Keratinocyte (primary cell): ENCODE results near the gene ATP8A1. TPM values are rescaled to one million over a fixed set of nuclear protein-coding genes. Genes with fewer than 3 reads are reported as not detected.

Experiments used
- DNase-seq: peaks from one replicate; pipeline ENCODE4 v3.0.0-alpha.2; 2011; ENCODE audit warnings: low read depth, missing footprints, low spot score
- FAIRE-seq: peaks from 2 replicates; lab custom pipeline; 2011; peaks lifted over from hg19 to GRCh38; lab: Jason Lieb, UNC
- H2AFZ ChIP-seq: 2 replicates; pipeline ENCODE4 v1.6.0; 2012; ENCODE audit warnings: low read length, control low read depth, inconsistent platforms; ENCODE audit not compliant: control insufficient read depth
- H3K27ac ChIP-seq: 2 replicates; pipeline ENCODE4 v1.5.1; 2011; ENCODE audit warnings: low read length; ENCODE audit not compliant: control insufficient read depth, insufficient read depth
- H3K27me3 ChIP-seq: 3 replicates; pipeline ENCODE4 v1.6.0; 2011; ENCODE audit warnings: low read length; ENCODE audit not compliant: control insufficient read depth, insufficient read depth; ENCODE audit errors: extremely low read depth
- H3K36me3 ChIP-seq, 2 experiments: 2 replicates in 1 of 2; 3 replicates in 1 of 2; pipeline ENCODE4 v1.5.1; 2011; ENCODE audit warnings: low read length in 2 of 2, mild to moderate bottlenecking in 1 of 2; ENCODE audit not compliant: control insufficient read depth in 2 of 2, insufficient read depth in 2 of 2; ENCODE audit errors: extremely low read depth in 1 of 2
- H3K4me1 ChIP-seq: 3 replicates; pipeline ENCODE4 v1.5.1; 2011; ENCODE audit warnings: low read length; ENCODE audit not compliant: control insufficient read depth, insufficient read depth; ENCODE audit errors: extremely low read depth
- H3K4me2 ChIP-seq: 3 replicates; pipeline ENCODE4 v1.6.0; 2011; ENCODE audit warnings: low read depth, low read length; ENCODE audit not compliant: control insufficient read depth, insufficient read depth; ENCODE audit errors: extremely low read depth
- H3K4me3 ChIP-seq, 3 experiments: fragments of 200-600 bp in 1 of 3; sonication (generic) in 1 of 3; 2 replicates in 2 of 3; 3 replicates in 1 of 3; pipeline ENCODE4 v1.5.1; 2011 to 2016; ENCODE audit warnings: low read length in 3 of 3, mild to moderate bottlenecking in 3 of 3, control low read depth in 2 of 3, inconsistent platforms in 1 of 3, low read depth in 1 of 3, mixed read lengths in 1 of 3, mixed run types in 1 of 3, moderate library complexity in 1 of 3; ENCODE audit not compliant: control insufficient read depth in 2 of 3, insufficient read depth in 2 of 3; ENCODE audit errors: extremely low read depth in 1 of 3
- H3K79me2 ChIP-seq: 2 replicates; pipeline ENCODE4 v1.6.0; 2012; ENCODE audit warnings: low read length; ENCODE audit not compliant: control insufficient read depth, insufficient read depth
- H3K9ac ChIP-seq: 3 replicates; pipeline ENCODE4 v1.6.0; 2011; ENCODE audit warnings: low read length; ENCODE audit not compliant: control insufficient read depth, insufficient read depth; ENCODE audit errors: extremely low read depth
- H3K9me1 ChIP-seq: 3 replicates; pipeline ENCODE4 v1.6.0; 2011; ENCODE audit warnings: low read length; ENCODE audit not compliant: control insufficient read depth, insufficient read depth; ENCODE audit errors: extremely low read depth
- H3K9me3 ChIP-seq: 2 replicates; pipeline ENCODE4 v1.5.1; 2012; ENCODE audit warnings: low read depth, low read length; ENCODE audit not compliant: control insufficient read depth
- H4K20me1 ChIP-seq: 3 replicates; pipeline ENCODE4 v1.6.0; 2011; ENCODE audit warnings: low read length; ENCODE audit not compliant: control insufficient read depth, insufficient read depth; ENCODE audit errors: extremely low read depth
- EZH2 ChIP-seq: IDR thresholded peaks from one replicate; pipeline ENCODE4 v1.6.1; 2012; ENCODE audit warnings: inconsistent platforms, mild to moderate bottlenecking, low read length, moderate library complexity
- dilution Hi-C: fragments of 300-500 bp; cut with MboI; formaldehyde crosslinking; loops from one replicate; pipeline ENCODE4 v1.7.0; 2020; ENCODE audit warnings: low sequenced_read_pairs; ENCODE audit not compliant: extremely low pct_ligation_motif_present
- polyA plus RNA-seq, 5 experiments: library from polyadenylated mRNA; depleted of rRNA in 3 of 5; stranded (reverse) in 3 of 5; stranded (forward) in 1 of 5; unstranded in 1 of 5; fragments of >200 nt; gene quantifications; 1 replicate in 1 of 5; 2 replicates in 3 of 5; 3 replicates in 1 of 5; pipeline versions ENCODE4 v1.2.1 to v1.2.3, GENCODE V29; 2011 to 2012; ENCODE audit warnings: missing spikeins in 2 of 5, low read depth in 1 of 5, low replicate concordance in 1 of 5
- TF ChIP-seq, protein P1 (sequence below), 3 experiments: IDR thresholded peaks in 1 of 3; conservative IDR thresholded peaks in 1 of 3; optimal IDR thresholded peaks in 1 of 3; 2 replicates in 2 of 3; 3 replicates in 1 of 3; pipeline versions ENCODE3 to v1.5.1; 2011; ENCODE audit warnings: low read length in 3 of 3, mild to moderate bottlenecking in 3 of 3, moderate library complexity in 2 of 3, control low read depth in 1 of 3, inconsistent platforms in 1 of 3; ENCODE audit not compliant: insufficient read depth in 2 of 3; ENCODE audit errors: extremely low read depth in 1 of 3

Gene ATP8A1
- polyA plus RNA-seq, 1 donor (not counting 4 experiments of a cell fraction or from before 2014, with no cell fraction given), result 0.20 TPM

- Histone ChIP-seq H3K4me1 (no peaks in the 10 kb centered on the region), H2AFZ (no peak overlapping the region), H3K9ac (no peak overlapping the region), H3K36me3 (no peaks in the 10 kb centered on the region), H3K27me3 (no peaks in the 10 kb centered on the region), H3K4me3 (no peak overlapping the region), H3K9me1 (no peaks in the 10 kb centered on the region), H3K9me3 (no peaks in the 10 kb centered on the region), H3K4me2 (no peak overlapping the region), H3K27ac (no peak overlapping the region), H3K79me2 (no peaks in the 10 kb centered on the region), H4K20me1 (no peaks in the 10 kb centered on the region)
- TF ChIP-seq, protein P1, sequence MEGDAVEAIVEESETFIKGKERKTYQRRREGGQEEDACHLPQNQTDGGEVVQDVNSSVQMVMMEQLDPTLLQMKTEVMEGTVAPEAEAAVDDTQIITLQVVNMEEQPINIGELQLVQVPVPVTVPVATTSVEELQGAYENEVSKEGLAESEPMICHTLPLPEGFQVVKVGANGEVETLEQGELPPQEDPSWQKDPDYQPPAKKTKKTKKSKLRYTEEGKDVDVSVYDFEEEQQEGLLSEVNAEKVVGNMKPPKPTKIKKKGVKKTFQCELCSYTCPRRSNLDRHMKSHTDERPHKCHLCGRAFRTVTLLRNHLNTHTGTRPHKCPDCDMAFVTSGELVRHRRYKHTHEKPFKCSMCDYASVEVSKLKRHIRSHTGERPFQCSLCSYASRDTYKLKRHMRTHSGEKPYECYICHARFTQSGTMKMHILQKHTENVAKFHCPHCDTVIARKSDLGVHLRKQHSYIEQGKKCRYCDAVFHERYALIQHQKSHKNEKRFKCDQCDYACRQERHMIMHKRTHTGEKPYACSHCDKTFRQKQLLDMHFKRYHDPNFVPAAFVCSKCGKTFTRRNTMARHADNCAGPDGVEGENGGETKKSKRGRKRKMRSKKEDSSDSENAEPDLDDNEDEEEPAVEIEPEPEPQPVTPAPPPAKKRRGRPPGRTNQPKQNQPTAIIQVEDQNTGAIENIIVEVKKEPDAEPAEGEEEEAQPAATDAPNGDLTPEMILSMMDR (optimal IDR thresholded peaks at IDR 0.05 in 1 of 3, IDR thresholded peaks at IDR 0.05 in 1 of 3, conservative IDR thresholded peaks at IDR 0.05 in 1 of 3; ENCODE audit: extremely low read depth in 1 of 3, insufficient read depth in 2 of 3, low read length in 3 of 3), result no peak
- DNase-seq, result no peak
- dilution Hi-C loops, result no loop called here
- no peak for FAIRE-seq
These were observed 176.2 kb downstream of the ATP8A1 start for GRCh38 chr4:42480717-42481116.

GRCh38 chr4:42480281-42480680, 176.6 kb downstream of the ATP8A1 start:
- Histone ChIP-seq H4K20me1 (no peaks in the 10 kb centered on the region), H3K9me1 (no peaks in the 10 kb centered on the region), H3K9me3 (no peaks in the 10 kb centered on the region), H2AFZ (no peak overlapping the region), H3K4me1 (no peaks in the 10 kb centered on the region), H3K36me3 (no peaks in the 10 kb centered on the region), H3K4me2 (no peak overlapping the region), H3K4me3 (no peak overlapping the region), H3K27me3 (no peaks in the 10 kb centered on the region), H3K27ac (no peak overlapping the region), H3K9ac (no peak overlapping the region), H3K79me2 (no peaks in the 10 kb centered on the region)
- dilution Hi-C loops, result no loop called here
- no peak for DNase-seq
- no peak for FAIRE-seq
- TF ChIP-seq, protein P1 (optimal IDR thresholded peaks at IDR 0.05 in 1 of 3, IDR thresholded peaks at IDR 0.05 in 1 of 3, conservative IDR thresholded peaks at IDR 0.05 in 1 of 3; ENCODE audit: extremely low read depth in 1 of 3, insufficient read depth in 2 of 3, low read length in 3 of 3), result no peak
- no peak for TF ChIP-seq EZH2
